Stimulated activated CD4-positive, alpha-beta T cell treated with anti-CD3 and anti-CD28 coated beads, Interleukin-4, amount 100 ng/mL, for 48 hours (primary cell): ENCODE data around the gene STARD7.
"Not testable (repeated sequence)": the region's sequence is repeated elsewhere in the genome, so short reads cannot be mapped to it uniquely, and the experiment has no call there.

Source experiments
- DNase-seq, 2 donors: peaks; one replicate each; pipeline ENCODE4 v3.0.0-alpha.2; 2020; ENCODE audit warnings: low read depth in 2 of 2

The STARD7 gene, protein sequence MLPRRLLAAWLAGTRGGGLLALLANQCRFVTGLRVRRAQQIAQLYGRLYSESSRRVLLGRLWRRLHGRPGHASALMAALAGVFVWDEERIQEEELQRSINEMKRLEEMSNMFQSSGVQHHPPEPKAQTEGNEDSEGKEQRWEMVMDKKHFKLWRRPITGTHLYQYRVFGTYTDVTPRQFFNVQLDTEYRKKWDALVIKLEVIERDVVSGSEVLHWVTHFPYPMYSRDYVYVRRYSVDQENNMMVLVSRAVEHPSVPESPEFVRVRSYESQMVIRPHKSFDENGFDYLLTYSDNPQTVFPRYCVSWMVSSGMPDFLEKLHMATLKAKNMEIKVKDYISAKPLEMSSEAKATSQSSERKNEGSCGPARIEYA

DNA sequence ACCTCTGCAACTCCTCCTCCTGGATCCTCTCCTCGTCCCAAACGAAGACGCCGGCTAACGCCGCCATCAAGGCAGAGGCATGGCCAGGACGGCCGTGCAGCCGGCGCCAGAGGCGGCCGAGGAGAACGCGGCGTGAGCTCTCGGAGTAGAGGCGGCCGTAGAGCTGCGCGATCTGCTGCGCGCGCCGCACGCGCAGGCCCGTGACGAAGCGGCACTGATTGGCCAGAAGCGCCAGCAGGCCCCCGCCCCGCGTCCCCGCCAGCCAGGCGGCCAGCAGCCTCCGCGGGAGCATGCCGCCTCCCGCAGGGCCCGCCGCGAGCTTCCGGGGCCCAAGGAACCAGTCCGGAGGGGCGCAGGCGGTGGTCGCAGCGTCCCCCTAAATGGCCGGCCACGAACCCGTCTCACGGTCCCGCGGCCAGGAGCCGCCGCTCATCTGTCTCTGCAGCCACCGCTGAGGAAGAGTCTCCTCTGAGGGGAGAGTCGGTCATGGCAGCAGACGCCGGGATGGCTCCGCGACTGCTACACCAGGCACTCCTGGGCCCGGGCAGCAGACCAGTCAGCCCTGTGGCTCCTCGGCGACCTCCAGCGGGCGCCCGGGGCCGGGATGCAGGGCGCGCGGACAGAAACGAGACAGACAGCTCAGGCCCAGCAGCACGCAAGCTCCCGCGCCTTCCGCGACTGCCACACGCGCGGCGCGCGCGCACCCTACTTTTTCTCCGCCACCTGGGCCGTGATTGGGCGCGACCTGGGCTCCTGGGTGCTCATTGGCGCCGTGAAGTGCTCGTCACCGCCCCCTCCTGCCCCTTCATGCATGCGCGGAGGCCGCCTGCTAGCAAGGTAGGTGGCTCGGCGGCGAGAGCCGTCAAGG is at the start of gene STARD7:
TSS of gene STARD7 (minus strand) at position 685 of the 868 bp plus-strand sequence. CDS start at position 292, 393 bp downstream.
- peak; percentile 97 to 98 for DNase-seq

GRCh38 chr2:96257744-96258143 is 49.1 kb upstream of the STARD7 start:
- DNase-seq, result not testable (repeated sequence)

GRCh38 chr2:96256611-96257113 is 48.0 kb upstream of the STARD7 start:
- DNase-seq, result no peak

- no peak for DNase-seq
These were observed 45.9 kb upstream of the STARD7 start for GRCh38 chr2:96254571-96254970.

DNA sequence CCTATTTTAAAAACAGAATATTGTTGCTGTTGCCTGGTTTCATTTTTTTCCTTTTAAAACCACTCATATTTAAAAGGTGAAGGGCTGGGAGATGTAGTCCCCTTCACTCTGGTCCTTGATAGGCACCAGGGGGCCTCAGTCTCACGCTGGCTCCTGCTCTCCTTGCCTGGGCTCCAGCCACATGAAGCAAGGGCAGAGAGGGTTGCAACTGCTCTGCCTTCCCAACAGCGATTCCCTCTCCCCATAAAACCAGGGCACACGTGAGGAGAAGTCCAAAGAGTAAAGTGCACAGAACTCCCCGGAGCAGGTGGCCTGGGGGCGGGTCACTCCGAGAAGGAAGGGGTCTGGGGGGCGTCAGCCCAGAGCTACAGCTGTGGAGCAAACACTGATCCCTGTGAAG is 44.4 kb upstream of the STARD7 start:
- no peak for DNase-seq

- no peak for DNase-seq
These were observed 43.9 kb upstream of the STARD7 start for GRCh38 chr2:96252526-96252925.

DNA sequence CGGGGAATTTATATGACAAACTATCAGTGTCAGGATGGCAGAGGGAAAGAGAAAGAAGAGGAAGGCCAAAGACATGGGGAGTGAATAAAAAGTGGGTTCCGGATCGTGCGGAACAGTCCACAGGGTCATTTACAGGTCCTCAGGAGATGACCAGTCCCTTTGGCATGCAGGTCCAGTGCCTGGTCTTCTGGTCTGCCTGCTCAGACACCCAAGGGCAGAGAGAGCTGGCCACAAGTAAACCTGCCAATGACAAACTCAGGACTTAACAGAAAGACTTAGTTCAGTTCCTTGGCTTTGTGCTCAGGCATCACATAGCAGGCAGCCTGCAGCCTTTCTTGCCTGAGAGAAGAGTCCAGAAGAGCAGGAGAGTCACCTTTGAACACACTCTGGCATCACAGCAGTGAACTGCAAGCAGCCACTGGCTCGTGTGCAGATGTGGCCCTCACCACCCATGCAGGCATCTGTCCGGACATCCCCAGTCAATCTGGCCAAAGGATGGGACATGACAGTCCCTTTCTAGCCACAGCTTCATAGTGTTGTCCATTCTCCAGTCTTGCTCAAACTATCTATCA is 43.2 kb upstream of the STARD7 start:
- no peak for DNase-seq

- no peak for DNase-seq
These were observed 41.6 kb upstream of the STARD7 start for GRCh38 chr2:96250188-96250587.

DNA sequence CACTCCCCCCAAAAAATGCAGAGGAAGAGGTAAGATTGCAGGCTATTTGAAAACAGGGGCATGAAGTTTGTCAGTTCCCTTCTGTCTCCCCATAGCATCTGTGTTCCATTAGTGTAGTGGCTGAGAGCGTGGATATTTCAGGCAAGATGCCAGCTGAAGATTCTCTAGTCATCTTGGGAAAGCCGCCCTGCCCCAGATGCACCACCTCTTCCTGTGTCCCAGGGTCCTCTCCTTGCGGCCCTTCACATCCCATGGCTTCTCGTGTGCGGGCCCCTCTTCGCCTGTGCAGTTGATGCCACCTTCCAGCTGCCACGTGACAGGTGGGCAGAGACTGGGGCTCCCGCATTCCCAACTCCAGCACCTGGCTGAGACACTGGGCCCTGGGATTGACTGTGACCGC is 41.0 kb upstream of the STARD7 start:
- DNase-seq, result no peak

- no peak for DNase-seq
These were observed 40.0 kb upstream of the STARD7 start for GRCh38 chr2:96248624-96249023.

GRCh38 chr2:96247896-96248295 is 39.3 kb upstream of the STARD7 start:
- DNase-seq, result no peak

DNA sequence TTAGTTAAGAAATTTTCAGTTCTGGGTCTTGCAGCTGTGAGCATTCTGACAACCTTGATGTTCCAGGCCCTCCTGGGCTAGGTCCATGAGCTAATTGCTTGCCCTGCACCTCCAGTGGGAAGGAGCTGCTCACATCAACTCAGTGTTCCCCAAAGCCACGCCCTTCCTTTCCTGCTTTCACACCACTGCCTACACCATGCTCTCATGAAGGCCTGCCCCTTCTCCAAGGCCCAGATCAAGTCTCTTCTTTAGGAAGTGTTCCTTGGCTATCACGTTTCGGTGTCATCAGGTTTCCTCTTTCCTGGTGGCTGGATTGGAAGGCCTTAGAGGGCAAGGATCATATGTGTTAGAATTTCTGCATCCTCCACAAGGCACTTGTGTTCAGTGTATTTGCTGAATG is 38.4 kb upstream of the STARD7 start:
- DNase-seq, result no peak

DNA sequence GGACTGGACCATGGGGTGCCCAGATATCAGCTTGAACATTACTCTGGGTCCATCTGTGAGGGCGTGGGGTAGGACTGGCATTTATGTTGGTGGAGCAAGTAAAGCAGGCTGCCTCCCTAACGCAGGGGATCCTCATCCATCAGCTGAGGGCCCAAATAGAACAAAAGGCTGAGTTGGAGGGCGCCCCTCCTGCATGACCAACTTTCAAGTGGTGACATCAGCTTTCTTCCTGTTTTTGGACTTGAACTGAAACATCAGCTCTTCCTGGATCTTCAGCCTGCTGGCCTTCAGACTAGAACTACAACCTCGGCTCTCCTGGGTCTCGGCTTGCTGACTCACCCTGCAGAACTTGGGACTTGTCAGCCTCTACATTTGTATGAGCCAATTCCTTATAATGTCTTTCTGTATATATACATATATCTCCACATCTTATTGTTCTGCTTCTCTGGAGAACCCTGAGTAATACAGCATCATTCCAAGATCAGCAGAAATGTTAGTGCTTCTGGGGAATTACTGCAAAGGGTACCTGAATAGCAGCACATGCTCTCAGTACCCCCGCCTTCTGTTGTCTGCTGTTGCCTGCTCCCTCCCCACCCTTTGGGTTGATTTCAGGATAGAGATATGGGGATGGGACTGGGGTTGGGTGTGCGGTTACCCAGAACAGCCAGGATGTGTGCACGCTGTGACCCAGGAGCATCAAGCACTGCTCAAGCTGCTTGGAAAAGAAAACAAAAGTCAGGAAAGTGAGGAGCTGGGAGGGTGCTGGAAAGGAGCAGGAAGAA is 37.2 kb upstream of the STARD7 start:
- DNase-seq, result no peak

GRCh38 chr2:96243843-96244242 is 35.2 kb upstream of the STARD7 start:
- DNase-seq, result no peak

- DNase-seq, result peak; percentile 43 to 57
These were observed 33.4 kb upstream of the STARD7 start for GRCh38 chr2:96241900-96242611.

GRCh38 chr2:96241227-96241626 is 32.6 kb upstream of the STARD7 start:
- no peak for DNase-seq

DNA sequence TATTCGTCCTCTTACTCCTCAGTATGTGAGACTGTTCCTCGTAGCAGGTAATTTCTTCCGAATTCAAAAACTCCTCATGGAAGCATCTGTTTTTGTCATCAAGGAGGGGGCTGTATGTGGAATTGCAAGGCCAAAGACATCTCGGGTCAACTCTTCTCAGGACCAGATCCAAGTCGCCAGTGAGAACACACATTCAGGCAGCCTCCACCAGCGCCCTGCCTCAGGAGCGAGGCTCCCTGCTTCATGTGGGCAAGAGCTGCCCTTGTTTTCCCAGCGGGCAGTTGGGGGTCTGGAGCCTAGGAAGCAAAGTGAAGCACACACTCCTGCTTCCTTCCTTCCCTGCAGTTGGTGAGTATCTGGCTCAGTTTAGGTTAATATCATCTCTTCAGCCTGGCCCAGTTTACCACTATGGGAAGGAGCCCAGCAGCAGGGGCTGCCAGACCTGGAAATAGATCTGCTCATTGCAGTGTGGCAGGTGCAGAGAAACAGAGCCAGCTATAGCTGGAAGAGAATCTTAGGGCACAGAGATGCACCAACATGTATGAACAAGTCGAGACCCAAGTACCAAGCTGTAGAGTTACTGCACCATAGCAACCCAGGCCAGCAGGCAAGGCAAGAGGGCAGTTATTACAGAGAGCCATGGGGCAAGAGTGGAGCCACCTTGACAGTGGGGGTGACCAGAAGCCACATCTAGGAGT is 31.9 kb upstream of the STARD7 start:
- DNase-seq, result no peak

GRCh38 chr2:96239745-96240264 is 31.2 kb upstream of the STARD7 start:
- no peak for DNase-seq

DNA sequence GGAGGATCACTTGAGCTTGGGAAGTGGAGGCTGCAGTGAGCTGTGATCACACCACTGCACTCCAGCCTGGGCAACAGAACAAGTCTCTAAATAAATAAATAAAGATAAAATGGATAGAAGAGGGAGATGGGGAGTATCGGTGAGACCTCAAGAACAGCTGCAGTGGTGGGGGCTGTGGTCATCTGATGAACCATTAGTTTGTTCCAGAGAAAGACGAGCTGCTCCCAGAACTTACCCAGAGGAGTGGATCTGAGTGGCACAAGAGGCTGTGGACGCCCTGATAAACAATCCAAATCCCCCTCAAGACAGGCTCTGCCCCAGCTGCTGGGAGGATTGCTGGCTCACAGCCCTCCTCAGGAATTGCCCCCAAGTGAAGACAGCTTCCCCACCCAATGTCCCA is 30.5 kb upstream of the STARD7 start:
- no peak for DNase-seq

GRCh38 chr2:96238266-96238665 is 29.6 kb upstream of the STARD7 start:
- DNase-seq, result no peak
